GM21381 (cell line): ENCODE measurements around the gene ARNT2.

ENCODE experiments used
- ATAC-seq: cut with Tn5 transposase; IDR thresholded peaks from one replicate; pipeline ENCODE4 v1.9.1; 2021; ENCODE audit warnings: mild to moderate bottlenecking, moderate library complexity; ENCODE audit not compliant: unreplicated experiment

The ARNT2 gene

DNA sequence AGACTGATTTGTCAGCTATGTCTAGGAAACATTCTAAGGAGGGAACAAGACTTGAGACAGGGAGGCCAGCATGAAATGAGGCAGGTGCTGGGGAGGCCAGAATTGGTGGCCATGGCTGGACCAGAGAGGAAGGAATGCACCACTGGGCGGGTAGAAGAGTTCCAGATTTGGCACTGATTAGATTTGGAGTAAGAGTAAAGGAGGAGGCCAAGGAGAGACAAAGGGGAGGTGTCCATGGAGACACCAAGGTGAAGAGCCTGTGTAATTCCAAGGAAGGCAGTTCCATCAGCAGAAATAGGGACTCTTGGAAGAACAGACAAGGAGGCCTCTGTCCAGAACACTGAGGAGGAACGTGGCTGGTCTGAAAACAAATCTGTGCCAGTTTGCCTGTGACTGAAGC is 1.8 kb downstream of the ARNT2 start:
- ATAC-seq: no peak

DNA sequence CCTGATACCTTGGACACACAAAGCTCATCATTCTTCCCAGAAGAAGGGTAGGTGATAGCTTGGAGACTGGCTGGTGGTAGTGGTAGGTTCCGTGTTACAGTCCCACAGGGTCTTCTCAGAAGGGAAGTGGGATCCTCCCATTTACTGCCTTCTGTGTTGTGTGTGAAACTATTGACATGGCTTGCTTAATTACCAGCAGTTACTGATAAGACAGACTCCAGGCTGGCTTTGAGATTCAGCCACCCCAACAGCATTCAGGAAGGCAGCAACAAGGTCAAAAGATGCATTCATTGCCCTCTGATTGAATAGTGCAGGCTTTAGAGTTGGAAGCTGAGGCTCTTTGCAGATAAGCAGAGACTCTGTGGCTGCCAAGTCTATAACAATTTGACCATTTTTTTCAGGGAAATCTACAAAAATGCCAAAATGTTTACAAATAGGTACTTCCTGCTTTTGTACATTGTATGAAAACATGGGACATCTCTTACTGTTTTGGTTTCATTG is 7.7 kb downstream of the ARNT2 start:
- no peak for ATAC-seq

DNA sequence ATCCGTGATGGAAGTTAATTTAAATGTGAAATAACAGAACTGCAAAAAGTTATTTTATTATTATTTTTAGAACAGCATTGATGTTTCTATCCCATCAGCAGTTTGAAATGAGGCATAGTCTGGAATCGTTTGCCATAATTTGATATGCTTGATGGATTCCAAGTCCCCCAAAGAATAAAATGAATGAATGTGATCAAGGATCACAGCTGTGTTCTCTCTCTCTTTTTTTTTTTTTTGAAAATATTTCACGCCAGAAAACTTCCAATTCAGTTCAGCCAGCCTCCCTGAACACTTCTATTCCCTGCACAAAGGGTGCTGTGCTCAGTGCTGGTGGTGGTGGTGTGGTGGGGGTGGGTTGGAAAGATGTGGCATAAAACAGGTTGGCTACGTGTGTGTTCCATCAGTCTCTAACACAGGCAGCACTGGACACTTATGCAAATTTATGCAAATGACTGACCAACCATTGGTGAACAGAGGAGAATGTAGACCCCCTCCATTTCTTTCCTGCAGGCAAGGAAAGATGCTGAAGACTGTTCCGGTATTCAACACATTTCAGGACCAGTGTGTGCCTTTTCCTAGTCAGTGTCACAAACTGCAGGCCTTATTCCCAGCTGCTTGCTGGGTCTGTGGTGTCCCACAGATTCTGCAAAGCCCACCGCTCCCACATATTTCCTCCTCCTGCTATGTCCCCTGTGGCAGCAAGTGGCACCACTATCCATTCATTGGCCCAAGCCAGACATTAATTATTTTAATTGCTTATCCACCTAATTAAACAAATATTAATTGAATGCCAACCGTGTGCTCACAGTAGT is 10.6 kb downstream of the ARNT2 start:
- no peak for ATAC-seq

- no peak for ATAC-seq
These were observed 11.1 kb downstream of the ARNT2 start for GRCh38 chr15:80415358-80415670.

GRCh38 chr15:80416702-80417101 is 12.5 kb downstream of the ARNT2 start:
- ATAC-seq: no peak

DNA sequence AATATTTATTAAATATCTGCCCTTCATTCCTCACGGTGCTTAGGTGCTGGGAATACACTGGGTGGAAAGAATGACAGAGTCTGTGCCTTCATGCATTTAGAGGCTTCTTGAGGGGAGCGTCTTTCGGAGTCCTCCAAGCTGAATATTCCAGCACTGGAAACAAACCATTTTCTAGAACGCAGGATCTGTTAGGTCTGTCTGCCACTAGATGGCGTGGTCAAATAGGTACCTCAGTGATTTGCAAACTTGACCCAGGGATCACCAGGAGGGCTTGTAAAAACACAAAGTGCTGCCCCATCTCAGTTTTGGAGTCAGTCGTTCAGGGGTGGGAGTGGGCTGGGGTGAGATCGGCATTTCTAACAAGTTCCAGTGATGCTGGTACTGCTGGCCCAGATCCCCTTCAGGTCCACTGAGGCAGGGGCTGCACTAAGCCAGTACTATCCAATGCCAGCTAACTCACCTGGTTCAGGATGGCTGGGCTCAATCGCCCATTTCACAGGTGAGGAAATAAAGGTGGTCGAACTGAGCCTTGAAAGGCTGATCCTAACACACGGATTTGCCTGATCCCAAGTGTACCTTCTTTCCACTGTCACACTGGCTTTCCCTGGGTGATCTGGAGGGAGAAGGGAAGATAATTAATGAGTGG is 14.8 kb downstream of the ARNT2 start:
- no peak for ATAC-seq

- no peak for ATAC-seq
These were observed 15.4 kb downstream of the ARNT2 start for GRCh38 chr15:80419546-80419945.

DNA sequence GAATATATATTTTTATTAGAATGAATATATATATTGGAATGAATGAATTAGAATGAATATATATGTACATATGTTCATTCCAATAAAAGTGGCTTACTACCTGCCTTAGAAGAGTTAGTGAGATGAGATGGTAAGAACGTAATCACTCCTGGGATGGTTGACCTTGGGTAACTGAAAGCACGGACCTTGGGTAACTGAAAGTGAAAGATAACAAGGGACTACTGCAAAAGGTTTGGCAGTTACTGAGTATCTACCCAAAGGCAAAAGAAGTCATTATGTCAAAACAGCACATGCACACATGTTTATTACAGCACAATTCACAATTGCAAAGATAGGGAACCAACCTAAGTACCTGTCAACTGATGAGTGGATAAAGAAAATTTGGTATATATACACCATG is 16.5 kb downstream of the ARNT2 start:
- ATAC-seq: no peak

- ATAC-seq: no peak
These were observed 19.0 kb downstream of the ARNT2 start for GRCh38 chr15:80423215-80423614.

GRCh38 chr15:80424381-80424780 is 20.2 kb downstream of the ARNT2 start:
- ATAC-seq: no peak

- no peak for ATAC-seq
These were observed 22.1 kb downstream of the ARNT2 start for GRCh38 chr15:80426316-80426715.

GRCh38 chr15:80429964-80430363 is 25.8 kb downstream of the ARNT2 start:
- no peak for ATAC-seq

GRCh38 chr15:80431635-80432344 is 27.6 kb downstream of the ARNT2 start:
- ATAC-seq: no peak

- ATAC-seq: no peak
These were observed 28.1 kb downstream of the ARNT2 start for GRCh38 chr15:80432345-80432702.

- no peak for ATAC-seq
These were observed 29.7 kb downstream of the ARNT2 start for GRCh38 chr15:80433836-80434235.

DNA sequence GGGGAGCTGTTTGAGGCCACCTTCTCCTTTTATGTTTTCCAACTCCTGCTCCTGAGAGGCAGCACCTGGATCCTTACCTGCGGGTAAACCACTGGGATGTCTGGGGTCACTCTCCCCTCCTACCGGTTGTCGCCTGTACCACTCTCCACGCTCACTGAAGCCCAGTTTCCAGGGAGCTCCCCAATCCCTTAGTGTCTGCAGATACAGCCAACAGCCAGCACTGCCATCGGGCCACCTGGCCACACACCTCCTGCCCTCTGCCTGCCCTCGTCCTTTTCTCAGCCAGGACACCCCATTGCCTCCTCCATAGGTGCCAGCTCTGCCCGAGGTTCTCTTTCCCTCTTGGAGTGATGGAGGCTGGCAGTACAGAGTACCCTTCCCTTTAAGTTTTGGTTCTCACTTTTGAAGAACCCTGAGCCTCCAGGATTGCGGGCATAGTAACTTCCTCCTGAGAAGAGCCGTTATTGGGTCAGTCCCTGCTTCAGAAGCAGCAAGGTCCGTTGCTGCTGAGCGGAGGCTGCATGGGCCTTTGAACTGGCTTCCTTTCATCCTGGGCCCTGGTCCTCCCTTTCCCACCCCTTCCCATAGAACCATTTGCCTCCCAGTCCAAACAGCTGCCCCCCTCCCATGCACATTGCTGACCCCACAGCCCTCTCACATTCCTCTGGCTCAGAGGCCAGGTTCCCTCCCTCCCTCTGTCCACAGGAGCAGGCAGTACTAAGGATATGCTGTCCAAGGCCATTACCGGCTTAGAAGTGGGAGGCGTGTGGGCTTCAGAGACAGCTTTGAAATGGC is 30.9 kb downstream of the ARNT2 start:
- ATAC-seq: no peak

DNA sequence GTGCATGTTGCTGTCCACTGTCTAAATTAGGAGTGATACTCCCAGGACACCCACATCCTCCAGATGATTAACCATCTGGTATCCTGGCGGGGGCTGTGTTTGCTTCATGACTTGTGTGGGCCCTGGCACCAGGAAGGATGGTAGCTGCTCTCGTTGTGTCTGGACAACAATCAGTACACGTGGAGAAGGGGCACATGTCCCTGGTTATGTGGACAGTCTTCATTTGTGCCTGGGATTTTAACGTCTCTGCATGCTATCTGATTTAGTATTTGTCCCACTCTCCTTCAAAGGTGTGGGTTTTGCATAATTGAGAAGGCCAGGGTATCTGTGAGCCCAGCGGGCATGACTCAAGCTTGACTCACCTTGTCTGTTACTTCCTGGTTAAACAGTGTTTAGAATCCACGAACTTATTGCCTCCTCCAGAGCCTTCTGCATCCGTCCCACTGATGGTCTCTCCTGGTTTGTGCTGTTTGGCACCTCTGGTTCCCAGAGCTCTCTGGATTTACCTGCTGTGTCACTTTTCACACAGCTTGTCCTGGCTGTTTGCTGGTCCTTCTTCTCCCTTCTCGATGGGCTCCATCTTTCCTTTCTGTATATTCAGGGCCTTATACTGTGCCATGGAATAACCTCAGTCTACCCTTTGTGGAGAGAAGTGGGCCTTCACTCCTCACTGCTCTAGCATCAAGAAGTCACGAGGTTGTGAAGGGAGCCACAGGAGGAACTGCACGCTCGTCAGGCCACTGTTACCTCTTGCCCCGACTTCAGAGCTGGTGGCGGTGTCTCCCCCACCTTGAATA is 32.5 kb downstream of the ARNT2 start:
- no peak for ATAC-seq

DNA sequence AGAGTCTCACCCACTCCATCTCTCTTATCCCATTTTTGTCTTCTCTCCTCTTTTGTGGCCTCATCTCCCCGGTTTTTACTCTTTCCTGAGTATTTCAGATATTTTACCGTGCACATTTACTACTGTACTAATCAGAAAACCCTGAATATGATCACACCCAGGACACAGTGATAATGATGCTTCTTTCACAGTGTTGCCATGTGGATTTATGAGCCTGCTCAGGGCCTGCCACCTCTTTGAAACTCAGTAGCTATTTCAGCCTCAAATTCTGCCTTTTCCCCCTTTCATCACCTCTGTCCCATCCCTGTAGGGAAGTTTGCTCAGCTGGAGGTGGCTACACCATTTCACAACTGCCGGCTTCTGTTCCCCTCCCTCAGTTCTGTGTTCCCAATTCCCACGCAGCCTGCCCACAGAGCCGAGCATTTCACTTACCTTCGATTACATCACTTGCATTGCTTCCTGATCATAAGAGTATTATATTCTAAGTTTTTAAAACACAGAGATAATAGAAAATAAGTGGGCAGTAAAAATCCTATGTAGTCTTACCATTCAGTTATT is 33.2 kb downstream of the ARNT2 start:
- ATAC-seq: no peak

GRCh38 chr15:80439140-80439539 is 35.0 kb downstream of the ARNT2 start:
- ATAC-seq: no peak

GRCh38 chr15:80440024-80440423 is 35.8 kb downstream of the ARNT2 start:
- ATAC-seq: no peak
